Stomach (tissue), 4 donors: ENCODE data around the gene PNPLA6.

Source experiments
- EP300 ChIP-seq: sonication (generic); formaldehyde crosslinking; IDR thresholded peaks from one replicate; pipeline ENCODE4 v1.6.1; 2017; ENCODE audit warnings: antibody characterized with exemption
- POLR2A ChIP-seq, 4 donors: fragments of 450-650 bp; IDR thresholded peaks; one replicate each; pipeline ENCODE4 v1.6.1; 2016; ENCODE audit warnings: antibody characterized with exemption in 4 of 4, control low read depth in 2 of 4, mild to moderate bottlenecking in 1 of 4, moderate library complexity in 1 of 4
- POLR2AphosphoS5 ChIP-seq, 3 donors: sonication (generic); formaldehyde crosslinking; IDR thresholded peaks; one replicate each; pipeline ENCODE4 v1.6.1; 2016; ENCODE audit warnings: antibody characterized with exemption in 3 of 3
- TF ChIP-seq, protein P1 (sequence below), 7 experiments: fragments of 450-650 bp in 4 of 7; fragments of 200-600 bp in 3 of 7; sonication (generic) in 3 of 7; IDR thresholded peaks; one replicate each; pipeline ENCODE4 v1.5.1; 2016 to 2019; ENCODE audit warnings: antibody characterized with exemption in 7 of 7, control low read depth in 2 of 7, mild to moderate bottlenecking in 1 of 7

DNA sequence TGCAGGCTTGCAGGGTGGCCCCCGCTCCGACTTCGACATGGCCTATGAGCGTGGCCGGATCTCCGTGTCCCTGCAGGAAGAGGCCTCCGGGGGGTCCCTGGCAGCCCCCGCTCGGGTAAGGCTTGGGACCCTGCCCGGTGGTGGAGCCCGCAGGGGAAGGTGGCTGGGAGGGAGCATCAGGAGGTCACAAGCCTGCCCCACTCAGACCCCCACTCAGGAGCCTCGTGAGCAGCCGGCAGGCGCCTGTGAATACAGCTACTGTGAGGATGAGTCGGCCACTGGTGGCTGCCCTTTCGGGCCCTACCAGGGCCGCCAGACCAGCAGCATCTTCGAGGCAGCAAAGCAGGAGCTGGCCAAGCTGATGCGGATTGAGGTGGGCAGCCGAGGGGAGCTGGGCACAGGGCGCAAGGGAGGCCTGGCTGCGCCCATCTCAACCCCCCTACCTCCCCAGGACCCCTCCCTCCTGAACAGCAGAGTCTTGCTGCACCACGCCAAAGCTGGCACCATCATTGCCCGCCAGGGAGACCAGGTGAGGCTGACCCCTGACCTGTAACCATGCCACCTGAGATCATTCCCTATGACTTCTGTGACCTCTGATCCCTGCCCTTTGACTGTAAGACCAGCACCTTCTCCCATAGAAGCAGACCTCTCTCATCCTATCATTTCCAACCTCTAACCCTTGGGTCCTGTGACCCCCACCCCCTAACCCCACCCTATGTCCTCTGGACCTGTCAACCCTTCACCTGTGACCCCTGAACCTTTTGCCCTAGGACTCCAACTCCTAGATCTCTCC lies 7.2 kb downstream of the PNPLA6 start:
- TF ChIP-seq POLR2A (IDR thresholded peaks at IDR 0.05) (no peak), EP300 (no peak), POLR2AphosphoS5 (IDR thresholded peaks at IDR 0.05) (no peak)
- TF ChIP-seq, protein P1, sequence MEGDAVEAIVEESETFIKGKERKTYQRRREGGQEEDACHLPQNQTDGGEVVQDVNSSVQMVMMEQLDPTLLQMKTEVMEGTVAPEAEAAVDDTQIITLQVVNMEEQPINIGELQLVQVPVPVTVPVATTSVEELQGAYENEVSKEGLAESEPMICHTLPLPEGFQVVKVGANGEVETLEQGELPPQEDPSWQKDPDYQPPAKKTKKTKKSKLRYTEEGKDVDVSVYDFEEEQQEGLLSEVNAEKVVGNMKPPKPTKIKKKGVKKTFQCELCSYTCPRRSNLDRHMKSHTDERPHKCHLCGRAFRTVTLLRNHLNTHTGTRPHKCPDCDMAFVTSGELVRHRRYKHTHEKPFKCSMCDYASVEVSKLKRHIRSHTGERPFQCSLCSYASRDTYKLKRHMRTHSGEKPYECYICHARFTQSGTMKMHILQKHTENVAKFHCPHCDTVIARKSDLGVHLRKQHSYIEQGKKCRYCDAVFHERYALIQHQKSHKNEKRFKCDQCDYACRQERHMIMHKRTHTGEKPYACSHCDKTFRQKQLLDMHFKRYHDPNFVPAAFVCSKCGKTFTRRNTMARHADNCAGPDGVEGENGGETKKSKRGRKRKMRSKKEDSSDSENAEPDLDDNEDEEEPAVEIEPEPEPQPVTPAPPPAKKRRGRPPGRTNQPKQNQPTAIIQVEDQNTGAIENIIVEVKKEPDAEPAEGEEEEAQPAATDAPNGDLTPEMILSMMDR (IDR thresholded peaks at IDR 0.05), result no peak
